Kidney (tissue), 14 donors: ENCODE data around the gene TELO2. TPM values are rescaled to one million over a fixed set of nuclear protein-coding genes. Genes with fewer than 3 reads are reported as not detected.
"Not testable (repeated sequence)": the region's sequence is repeated elsewhere in the genome, so short reads cannot be mapped to it uniquely, and the experiment has no call there.

Source experiments
- DNase-seq, 5 donors: peaks; one replicate each; pipeline ENCODE4 v3.0.0-alpha.2; 2013 to 2020
- FAIRE-seq: peaks from 2 replicates; lab custom pipeline; 2012; peaks lifted over from hg19 to GRCh38; lab: Jason Lieb, UNC
- H3K27ac ChIP-seq, 2 donors: one replicate each; pipeline ENCODE4 v1.7.0; 2013; ENCODE audit warnings: low read depth in 2 of 2, low read length in 2 of 2, inconsistent platforms in 1 of 2
- H3K27me3 ChIP-seq: one replicate; pipeline ENCODE4 v1.7.1; 2013; ENCODE audit warnings: low read length, inconsistent platforms; ENCODE audit not compliant: control insufficient read depth, insufficient read depth
- H3K36me3 ChIP-seq, 3 donors: one replicate each; pipeline versions ENCODE4 v1.7.0 to v1.7.1; 2013; ENCODE audit warnings: low read length in 3 of 3, control low read depth in 1 of 3, inconsistent platforms in 1 of 3; ENCODE audit not compliant: insufficient read depth in 3 of 3, control insufficient read depth in 2 of 3
- H3K4me1 ChIP-seq, 3 donors: one replicate each; pipeline versions ENCODE4 v1.7.0 to v1.7.1; 2013; ENCODE audit warnings: low read length in 3 of 3, inconsistent platforms in 1 of 3, low read depth in 1 of 3; ENCODE audit not compliant: control insufficient read depth in 2 of 3, insufficient read depth in 2 of 3
- H3K4me3 ChIP-seq, 3 donors: one replicate each; pipeline versions ENCODE4 v1.7.0 to v1.8.1; 2013; ENCODE audit warnings: low read length in 3 of 3, control low read depth in 1 of 3, inconsistent platforms in 1 of 3
- H3K9ac ChIP-seq, 3 donors: one replicate each; pipeline versions ENCODE4 v1.7.0 to v1.7.1; 2013; ENCODE audit warnings: low read length in 3 of 3, control low read depth in 1 of 3, inconsistent platforms in 1 of 3
- H3K9me3 ChIP-seq, 3 donors: one replicate each; pipeline versions ENCODE4 v1.7.0 to v1.7.1; 2013; ENCODE audit warnings: low read length in 3 of 3, control low read depth in 1 of 3, inconsistent platforms in 1 of 3; ENCODE audit not compliant: control insufficient read depth in 2 of 3, insufficient read depth in 1 of 3
- intact Hi-C: fragments of 100-400 bp; cut with DNase I; formaldehyde crosslinking; loops from one replicate; pipeline ENCODE4 v1.11.1; 2022
- polyA plus RNA-seq: library from polyadenylated mRNA; stranded (reverse); fragments of 350-450 nt; fragmentation: Illumina TruSeq; extraction: RNeasy Lipid Tissue Mini Kit (QIAGEN cat#74804); gene quantifications from one replicate; pipeline ENCODE4 v1.2.3, GENCODE V29; 2014; ENCODE audit warnings: low read depth, low replicate concordance; ENCODE audit not compliant: insufficient read depth
- total RNA-seq: library from RNA; stranded (reverse); fragmentation: NEBNext Ultra II Directional; extraction: Animal tissue kit (Norgen Biotek cat#: 25700); gene quantifications from one replicate; pipeline ENCODE4 v1.2.1, GENCODE V29; 2021
- TF ChIP-seq, protein P1 (sequence below): IDR thresholded peaks from 3 replicates; pipeline ENCODE4 v1.5.1; 2012; ENCODE audit warnings: mild to moderate bottlenecking, moderate library complexity, borderline replicate concordance; ENCODE audit not compliant: insufficient read depth; ENCODE audit errors: extremely low read depth
- donor health status: control.
- donor health status: control.
- donor health status: control.
- donor health status: control.
- donor health status: control.
- donor health status: DM: yes; HTN: yes; CAD: no.
- donor health status: Normal renal cell carcinoma (clear cell type).

TELO2 gene
- total and polyA plus RNA-seq, 2 donors from 2014 or later, result 27.7 to 37.4 TPM

DNA sequence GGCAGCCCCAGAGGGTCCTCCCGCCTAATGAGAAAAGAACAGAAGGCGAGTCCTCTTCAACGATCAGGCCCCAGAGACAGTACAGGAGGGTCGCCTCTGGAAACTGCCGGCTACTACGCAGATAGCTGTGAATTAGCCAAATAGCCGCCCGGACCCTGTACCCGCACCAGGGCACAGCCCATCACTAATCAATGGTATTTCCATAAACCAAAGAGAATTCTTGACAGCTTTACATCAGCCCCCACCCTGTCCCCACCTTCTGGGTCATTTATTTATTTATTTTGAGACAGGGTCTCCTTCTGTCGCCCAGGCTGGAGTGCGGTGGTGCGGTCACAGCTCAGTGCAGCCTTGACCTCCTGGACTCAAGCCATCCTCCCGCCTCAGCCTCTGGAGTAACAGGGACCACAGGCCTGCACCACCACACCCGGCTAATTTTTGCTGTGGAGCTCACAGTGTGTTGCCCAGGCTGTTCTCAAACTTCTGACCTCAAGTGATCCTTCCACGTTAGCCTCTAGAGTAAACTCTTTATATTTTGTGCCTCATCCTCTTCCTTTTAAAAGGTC lies 17.5 kb upstream of the TELO2 start:
- Histone ChIP-seq H3K27me3 (no peaks in the 10 kb centered on the region), H3K9ac (peak overlapping the region; percentile 29 to 79 (median 62)), H3K9me3 (no peaks in the 10 kb centered on the region), H3K4me3 (peak overlapping the region; percentile 42 to 83 (median 80)), H3K36me3 (no peaks in the 10 kb centered on the region), H3K27ac (peak overlapping the region; percentile 5 to 74), H3K4me1 (peaks cover 0 to 27% (median 0%) of the 10 kb centered on the region in 3 donors)
- DNase-seq (no peak), FAIRE-seq (no peak)
- intact Hi-C loops, result no loop called here
- TF ChIP-seq, protein P1, sequence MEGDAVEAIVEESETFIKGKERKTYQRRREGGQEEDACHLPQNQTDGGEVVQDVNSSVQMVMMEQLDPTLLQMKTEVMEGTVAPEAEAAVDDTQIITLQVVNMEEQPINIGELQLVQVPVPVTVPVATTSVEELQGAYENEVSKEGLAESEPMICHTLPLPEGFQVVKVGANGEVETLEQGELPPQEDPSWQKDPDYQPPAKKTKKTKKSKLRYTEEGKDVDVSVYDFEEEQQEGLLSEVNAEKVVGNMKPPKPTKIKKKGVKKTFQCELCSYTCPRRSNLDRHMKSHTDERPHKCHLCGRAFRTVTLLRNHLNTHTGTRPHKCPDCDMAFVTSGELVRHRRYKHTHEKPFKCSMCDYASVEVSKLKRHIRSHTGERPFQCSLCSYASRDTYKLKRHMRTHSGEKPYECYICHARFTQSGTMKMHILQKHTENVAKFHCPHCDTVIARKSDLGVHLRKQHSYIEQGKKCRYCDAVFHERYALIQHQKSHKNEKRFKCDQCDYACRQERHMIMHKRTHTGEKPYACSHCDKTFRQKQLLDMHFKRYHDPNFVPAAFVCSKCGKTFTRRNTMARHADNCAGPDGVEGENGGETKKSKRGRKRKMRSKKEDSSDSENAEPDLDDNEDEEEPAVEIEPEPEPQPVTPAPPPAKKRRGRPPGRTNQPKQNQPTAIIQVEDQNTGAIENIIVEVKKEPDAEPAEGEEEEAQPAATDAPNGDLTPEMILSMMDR, result no peak

DNA sequence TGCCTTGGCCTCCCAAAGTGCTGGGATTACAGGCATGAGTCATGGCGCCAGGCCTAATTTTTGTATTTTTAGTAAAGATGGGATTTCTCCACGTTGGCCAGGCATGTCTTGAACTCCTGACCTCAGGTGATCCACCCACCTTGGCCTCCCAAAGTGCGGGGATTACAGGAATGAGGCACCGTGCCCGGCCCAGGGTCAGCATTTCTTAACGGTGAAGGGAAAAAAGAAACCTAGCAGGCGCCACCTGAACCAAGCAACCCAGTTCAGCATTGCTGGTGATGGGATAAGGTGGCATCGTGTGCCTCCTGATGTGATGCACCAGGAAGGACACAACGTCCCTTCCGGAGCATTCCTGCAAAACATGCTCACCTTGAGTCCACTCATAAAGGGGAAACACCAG lies 16.1 kb upstream of the TELO2 start:
- no peak for DNase-seq
- FAIRE-seq, result no peak

DNA sequence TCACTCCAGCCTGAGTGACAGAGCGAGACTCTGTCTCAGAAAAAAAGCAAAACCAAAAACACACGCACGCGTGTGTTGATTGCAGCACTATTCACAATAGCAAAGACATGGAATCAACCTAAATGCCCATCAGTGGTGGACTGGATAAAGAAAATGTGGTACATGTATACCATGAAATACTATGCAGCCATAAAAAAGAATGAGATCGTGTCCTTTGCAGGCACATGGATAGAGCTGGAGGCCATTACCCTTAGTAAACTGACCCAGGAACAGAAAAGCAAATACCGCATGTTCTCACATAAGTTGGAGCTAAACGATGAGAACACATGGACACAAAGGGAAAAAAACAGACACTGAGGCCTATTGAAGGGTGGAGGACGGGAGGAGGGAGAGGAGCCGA lies 14.2 kb upstream of the TELO2 start:
- DNase-seq, intact Hi-C loops, H3K27me3 ChIP-seq, H3K27ac ChIP-seq, H3K4me3 ChIP-seq, H3K4me1 ChIP-seq, H3K36me3 ChIP-seq, FAIRE-seq, H3K9me3 ChIP-seq, H3K9ac ChIP-seq: not testable (repeated sequence)

More for the DNA sequence above, 16.1 kb upstream of the TELO2 start:
- TF ChIP-seq, protein P1, result no peak
- Histone ChIP-seq H3K9me3 (no peaks in the 10 kb centered on the region), H3K9ac (no peak overlapping the region), H3K4me1 (peaks cover 0 to 14% (median 0%) of the 10 kb centered on the region in 3 donors), H3K4me3 (no peak overlapping the region), H3K27ac (no peak overlapping the region), H3K36me3 (no peaks in the 10 kb centered on the region), H3K27me3 (no peaks in the 10 kb centered on the region)
- intact Hi-C loops, result no loop called here

DNA sequence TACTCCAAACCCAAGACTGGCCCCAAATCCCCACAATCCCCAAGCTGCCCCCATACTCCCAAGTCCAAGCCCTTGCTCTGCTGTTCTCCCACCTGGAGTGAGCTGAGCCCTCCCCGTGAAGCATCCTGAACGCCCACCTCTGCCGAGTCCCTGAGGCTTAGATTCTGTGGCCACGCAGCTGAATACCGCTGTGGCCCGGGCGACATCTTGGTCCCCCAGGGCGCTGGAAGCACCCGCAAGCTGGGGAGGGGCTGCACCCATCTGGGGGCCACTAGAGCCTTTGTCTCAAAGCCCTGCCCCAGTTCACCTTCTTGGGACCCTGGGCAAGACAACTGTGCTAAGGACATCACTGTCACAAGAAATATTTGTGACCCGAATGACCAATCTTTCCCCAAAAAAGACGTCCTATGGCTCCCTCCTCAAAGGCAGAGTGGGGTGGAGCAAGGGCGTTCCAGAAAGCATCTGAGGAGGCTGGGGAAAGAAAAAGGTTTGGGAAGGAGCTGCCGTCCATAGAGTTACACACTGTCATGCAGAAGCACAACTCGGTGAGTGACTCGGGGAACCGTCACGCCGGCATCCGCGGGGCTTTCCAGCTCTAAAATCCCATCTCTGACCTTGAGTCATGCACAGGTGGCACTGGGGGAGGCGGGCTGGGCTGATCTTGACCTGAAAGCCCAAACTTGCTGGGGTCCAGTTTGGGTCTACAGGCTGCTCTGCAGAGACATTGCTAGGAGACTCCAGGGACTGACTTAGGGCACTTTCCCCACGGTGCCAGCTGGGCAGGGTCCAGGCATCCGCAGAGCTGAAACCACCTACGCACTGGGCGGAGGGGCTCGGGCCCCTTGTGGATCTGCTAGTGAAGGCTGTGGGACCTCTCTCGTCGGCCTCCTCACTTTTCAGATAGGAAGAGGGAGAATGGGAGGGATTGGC lies 11.0 kb upstream of the TELO2 start:
- Histone ChIP-seq H3K36me3 (no peaks in the 10 kb centered on the region), H3K9ac (no peak overlapping the region), H3K27ac (no peak overlapping the region), H3K9me3 (no peaks in the 10 kb centered on the region), H3K4me1 (no peaks in the 10 kb centered on the region), H3K4me3 (no peak overlapping the region), H3K27me3 (no peaks in the 10 kb centered on the region)
- TF ChIP-seq, protein P1, result no peak
- intact Hi-C loops, result no loop called here
- DNase-seq (peak in 1 of 5 donors; percentile 60), FAIRE-seq (no peak)
